ENCODE data around the gene MAP4K1. TPM values are rescaled to one million over a fixed set of nuclear protein-coding genes. Genes with fewer than 3 reads are reported as not detected.

The MAP4K1 gene
- total RNA-seq, 1 experiment from 2014 or later, result 2.3 TPM

GRCh38 chr19:38562096-38562495 lies 55.7 kb downstream of the MAP4K1 start:
- no peaks in the 10 kb centered on the region for H3F3A ChIP-seq (ENCODE audit: low read length, unreplicated experiment)
- POLR2A ChIA-PET (ENCODE audit: unreplicated experiment), result no interaction called here
- no peaks in the 10 kb centered on the region for H4K20me1 ChIP-seq (ENCODE audit: low read length)
- intact Hi-C loops (cut with micrococcal nuclease), result no loop called here
- no peak overlapping the region for H3K27ac ChIP-seq (ENCODE audit: low read length)
- CTCF ChIA-PET, result no interaction called here
- no peak overlapping the region for H3K4me3 ChIP-seq (ENCODE audit: low read length)
- no peak for DNase-seq
- H3K9me2 ChIP-seq (replicated peaks; ENCODE audit: low read length), result no peaks in the 10 kb centered on the region
- H3K4me2 ChIP-seq (ENCODE audit: low read length), result no peak overlapping the region
- no peaks in the 10 kb centered on the region for H3K27me3 ChIP-seq (ENCODE audit: low read length)
- H3K36me3 ChIP-seq (ENCODE audit: low read depth, low read length), result no peaks in the 10 kb centered on the region
- ATAC-seq, result no peak
- H3K9me3 ChIP-seq (ENCODE audit: low read length), result no peaks in the 10 kb centered on the region
- no peaks in the 10 kb centered on the region for H3K79me2 ChIP-seq (ENCODE audit: low read length)
- TF ChIP-seq EZH2phosphoT487 (IDR thresholded peaks at IDR 0.05; ENCODE audit: borderline replicate concordance, low read length), result no peak
- TF ChIP-seq EZH2 (IDR thresholded peaks at IDR 0.05; ENCODE audit: low read length, unreplicated experiment), result no peak
- TF ChIP-seq, protein P1, sequence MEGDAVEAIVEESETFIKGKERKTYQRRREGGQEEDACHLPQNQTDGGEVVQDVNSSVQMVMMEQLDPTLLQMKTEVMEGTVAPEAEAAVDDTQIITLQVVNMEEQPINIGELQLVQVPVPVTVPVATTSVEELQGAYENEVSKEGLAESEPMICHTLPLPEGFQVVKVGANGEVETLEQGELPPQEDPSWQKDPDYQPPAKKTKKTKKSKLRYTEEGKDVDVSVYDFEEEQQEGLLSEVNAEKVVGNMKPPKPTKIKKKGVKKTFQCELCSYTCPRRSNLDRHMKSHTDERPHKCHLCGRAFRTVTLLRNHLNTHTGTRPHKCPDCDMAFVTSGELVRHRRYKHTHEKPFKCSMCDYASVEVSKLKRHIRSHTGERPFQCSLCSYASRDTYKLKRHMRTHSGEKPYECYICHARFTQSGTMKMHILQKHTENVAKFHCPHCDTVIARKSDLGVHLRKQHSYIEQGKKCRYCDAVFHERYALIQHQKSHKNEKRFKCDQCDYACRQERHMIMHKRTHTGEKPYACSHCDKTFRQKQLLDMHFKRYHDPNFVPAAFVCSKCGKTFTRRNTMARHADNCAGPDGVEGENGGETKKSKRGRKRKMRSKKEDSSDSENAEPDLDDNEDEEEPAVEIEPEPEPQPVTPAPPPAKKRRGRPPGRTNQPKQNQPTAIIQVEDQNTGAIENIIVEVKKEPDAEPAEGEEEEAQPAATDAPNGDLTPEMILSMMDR (conservative IDR thresholded peaks at IDR 0.05; ENCODE audit: low read depth, low read length), result no peak
- no TSS peak for BruUV-seq (replicated peaks)
- no peak overlapping the region for H2AFZ ChIP-seq (ENCODE audit: low read length)
- H3K4me1 ChIP-seq (ENCODE audit: insufficient read depth, low read length), result no peaks in the 10 kb centered on the region
- no peak overlapping the region for H3K9ac ChIP-seq (ENCODE audit: low read length)

- Histone ChIP-seq H3K4me1 (ENCODE audit: insufficient read depth, low read length) (no peaks in the 10 kb centered on the region), H3K27me3 (ENCODE audit: low read length) (no peaks in the 10 kb centered on the region), H3K36me3 (ENCODE audit: low read depth, low read length) (no peaks in the 10 kb centered on the region), H3K4me2 (ENCODE audit: low read length) (no peak overlapping the region), H2AFZ (ENCODE audit: low read length) (no peak overlapping the region), H3K9ac (ENCODE audit: low read length) (no peak overlapping the region), H3K79me2 (ENCODE audit: low read length) (no peaks in the 10 kb centered on the region), H3K4me3 (ENCODE audit: low read length) (no peak overlapping the region), H3K9me2 (replicated peaks; ENCODE audit: low read length) (no peaks in the 10 kb centered on the region), H4K20me1 (ENCODE audit: low read length) (no peaks in the 10 kb centered on the region), H3K27ac (ENCODE audit: low read length) (no peak overlapping the region), H3K9me3 (ENCODE audit: low read length) (no peaks in the 10 kb centered on the region), H3F3A (ENCODE audit: low read length, unreplicated experiment) (no peaks in the 10 kb centered on the region)
- POLR2A ChIA-PET (ENCODE audit: unreplicated experiment), result no interaction called here
- DNase-seq (no peak), ATAC-seq (no peak)
- intact Hi-C loops (cut with micrococcal nuclease), result no loop called here
- BruUV-seq (replicated peaks), result no TSS peak
- TF ChIP-seq, protein P1 (conservative IDR thresholded peaks at IDR 0.05; ENCODE audit: low read depth, low read length), result no peak
- TF ChIP-seq EZH2 (IDR thresholded peaks at IDR 0.05; ENCODE audit: low read length, unreplicated experiment) (no peak), EZH2phosphoT487 (IDR thresholded peaks at IDR 0.05; ENCODE audit: borderline replicate concordance, low read length) (no peak)
- CTCF ChIA-PET, result no interaction called here
Measured at GRCh38 chr19:38561658-38562057, 56.1 kb downstream of the MAP4K1 start.

DNA sequence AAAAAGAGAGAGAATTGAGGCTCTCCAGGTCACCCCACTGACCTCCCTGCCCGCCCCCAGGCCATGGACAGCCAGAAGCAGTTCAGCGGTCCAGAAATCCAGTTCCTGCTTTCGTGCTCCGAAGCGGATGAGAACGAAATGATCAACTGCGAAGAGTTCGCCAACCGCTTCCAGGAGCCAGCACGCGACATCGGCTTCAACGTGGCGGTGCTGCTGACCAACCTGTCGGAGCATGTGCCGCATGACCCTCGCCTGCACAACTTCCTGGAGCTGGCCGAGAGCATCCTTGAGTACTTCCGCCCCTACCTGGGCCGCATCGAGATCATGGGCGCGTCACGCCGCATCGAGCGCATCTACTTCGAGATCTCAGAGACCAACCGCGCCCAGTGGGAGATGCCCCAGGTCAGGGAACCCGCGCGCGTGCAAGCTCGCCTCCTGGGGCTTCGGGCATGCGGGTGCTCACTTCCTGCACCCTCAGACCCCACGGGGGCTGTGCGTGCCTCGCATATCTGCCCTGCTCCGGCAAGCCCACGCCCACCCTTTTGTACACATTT lies 56.6 kb downstream of the MAP4K1 start:
- TF ChIP-seq EZH2 (IDR thresholded peaks at IDR 0.05; ENCODE audit: low read length, unreplicated experiment) (no peak), EZH2phosphoT487 (IDR thresholded peaks at IDR 0.05; ENCODE audit: borderline replicate concordance, low read length) (no peak)
- TF ChIP-seq, protein P1 (conservative IDR thresholded peaks at IDR 0.05; ENCODE audit: low read depth, low read length), result no peak
- no peaks in the 10 kb centered on the region for H3K9me2 ChIP-seq (replicated peaks; ENCODE audit: low read length)
- no peak overlapping the region for H3K27ac ChIP-seq (ENCODE audit: low read length)
- H2AFZ ChIP-seq (ENCODE audit: low read length), result no peak overlapping the region
- H3K4me3 ChIP-seq (ENCODE audit: low read length), result no peak overlapping the region
- H3F3A ChIP-seq (ENCODE audit: low read length, unreplicated experiment), result no peaks in the 10 kb centered on the region
- intact Hi-C loops (cut with micrococcal nuclease), result no loop called here
- ATAC-seq (no peak), DNase-seq (no peak)
- no peaks in the 10 kb centered on the region for H3K27me3 ChIP-seq (ENCODE audit: low read length)
- CTCF ChIA-PET, result no interaction called here
- POLR2A ChIA-PET (ENCODE audit: unreplicated experiment), result no interaction called here
- no peaks in the 10 kb centered on the region for H3K9me3 ChIP-seq (ENCODE audit: low read length)
- no peak overlapping the region for H3K4me2 ChIP-seq (ENCODE audit: low read length)
- no peak overlapping the region for H3K9ac ChIP-seq (ENCODE audit: low read length)
- no peaks in the 10 kb centered on the region for H4K20me1 ChIP-seq (ENCODE audit: low read length)
- BruUV-seq (replicated peaks), result no TSS peak
- H3K4me1 ChIP-seq (ENCODE audit: insufficient read depth, low read length), result no peaks in the 10 kb centered on the region
- no peaks in the 10 kb centered on the region for H3K36me3 ChIP-seq (ENCODE audit: low read depth, low read length)
- no peaks in the 10 kb centered on the region for H3K79me2 ChIP-seq (ENCODE audit: low read length)

Measured in PC-3 (cell line).